Thyroid gland (tissue), 4 donors: ENCODE results near the gene LMBR1.
"Not testable (repeated sequence)": the region's sequence is repeated elsewhere in the genome, so short reads cannot be mapped to it uniquely, and the experiment has no call there.

Experiments
- CTCF ChIP-seq, 6 experiments: fragments of 200-600 bp in 3 of 6; fragments of 450-650 bp in 3 of 6; sonication (generic) in 3 of 6; IDR thresholded peaks; one replicate each; pipeline ENCODE4 v1.5.1; 2016 to 2019; ENCODE audit warnings: antibody characterized with exemption in 6 of 6, mild to moderate bottlenecking in 2 of 6, inconsistent platforms in 1 of 6, moderate library complexity in 1 of 6
- POLR2A ChIP-seq, 2 donors: fragments of 450-650 bp; IDR thresholded peaks; one replicate each; pipeline ENCODE4 v1.6.1; 2017; ENCODE audit warnings: antibody characterized with exemption in 2 of 2, mild to moderate bottlenecking in 2 of 2, moderate library complexity in 1 of 2

GRCh38 chr7:156697283-156697682 is 195.7 kb downstream of the LMBR1 start:
- not testable (repeated sequence) for TF ChIP-seq CTCF, POLR2A (IDR thresholded peaks at IDR 0.05)
